KMS-11 (cell line): Measurements from ENCODE around the gene NAPB.

Experiments used
- H2AFZ ChIP-seq: fragments of 200-600 bp; sonication (generic); 2 replicates; pipeline ENCODE4 v1.6.1; 2016; ENCODE audit warnings: antibody characterized with exemption, mixed run types, low read depth
- H3K27ac ChIP-seq: fragments of 200-600 bp; sonication (generic); 2 replicates; pipeline ENCODE4 v1.6.1; 2016; ENCODE audit warnings: mild to moderate bottlenecking, mixed run types
- H3K27me3 ChIP-seq: fragments of 200-600 bp; sonication (generic); 2 replicates; pipeline ENCODE4 v1.6.1; 2017; ENCODE audit warnings: mild to moderate bottlenecking, low read depth, mixed run types, moderate library complexity; ENCODE audit not compliant: insufficient read depth
- H3K36me3 ChIP-seq: fragments of 200-600 bp; sonication (generic); 2 replicates; pipeline ENCODE4 v1.6.1; 2017; ENCODE audit warnings: mild to moderate bottlenecking, mixed run types; ENCODE audit not compliant: insufficient read depth
- H3K4me1 ChIP-seq: fragments of 200-600 bp; sonication (generic); 2 replicates; pipeline ENCODE4 v1.6.1; 2016; ENCODE audit warnings: mild to moderate bottlenecking, low read depth, mixed run types; ENCODE audit not compliant: poor library complexity, severe bottlenecking
- H3K4me2 ChIP-seq: fragments of 200-600 bp; sonication (generic); 2 replicates; pipeline ENCODE4 v1.7.0; 2016; ENCODE audit warnings: mild to moderate bottlenecking, mixed run types
- H3K4me3 ChIP-seq: fragments of 200-600 bp; sonication (generic); IDR thresholded peaks from 2 replicates; pipeline ENCODE4 v1.6.1; 2017; ENCODE audit warnings: low read depth, low read length, mixed read lengths; ENCODE audit not compliant: insufficient read depth
- H3K79me2 ChIP-seq: fragments of 200-600 bp; sonication (generic); 2 replicates; pipeline ENCODE4 v1.6.1; 2016; ENCODE audit warnings: low read depth, mixed run types; ENCODE audit not compliant: insufficient read depth
- H3K9ac ChIP-seq: fragments of 200-600 bp; sonication (generic); 2 replicates; pipeline ENCODE4 v1.6.1; 2016; ENCODE audit warnings: mild to moderate bottlenecking, mixed run types
- H4K20me1 ChIP-seq: fragments of 200-600 bp; sonication (generic); 2 replicates; pipeline ENCODE4 v1.6.1; 2016; ENCODE audit warnings: mild to moderate bottlenecking, mixed run types; ENCODE audit not compliant: insufficient read depth
- CTCF ChIP-seq: fragments of 200-600 bp; sonication (generic); conservative IDR thresholded peaks from 2 replicates; pipeline ENCODE4 v1.6.1; 2017; ENCODE audit warnings: low read depth, mild to moderate bottlenecking, antibody characterized with exemption, low read length, moderate library complexity, mixed read lengths

Gene NAPB

GRCh38 chr20:23444859-23445258 is 23.6 kb upstream of the NAPB start:
- Histone ChIP-seq H2AFZ (no peak overlapping the region), H3K27me3 (no peaks in the 10 kb centered on the region), H3K27ac (no peak overlapping the region), H4K20me1 (no peaks in the 10 kb centered on the region), H3K4me1 (no peaks in the 10 kb centered on the region), H3K4me3 (no peak overlapping the region), H3K4me2 (no peak overlapping the region), H3K36me3 (no peaks in the 10 kb centered on the region), H3K9ac (no peak overlapping the region), H3K79me2 (no peaks in the 10 kb centered on the region)
- TF ChIP-seq CTCF, result no peak

GRCh38 chr20:23442436-23442835 is 21.1 kb upstream of the NAPB start:
- Histone ChIP-seq H3K9ac (no peak overlapping the region), H4K20me1 (no peaks in the 10 kb centered on the region), H3K4me2 (no peak overlapping the region), H3K4me3 (no peak overlapping the region), H3K4me1 (no peaks in the 10 kb centered on the region), H3K36me3 (no peaks in the 10 kb centered on the region), H3K27ac (no peak overlapping the region), H2AFZ (no peak overlapping the region), H3K79me2 (no peaks in the 10 kb centered on the region), H3K27me3 (no peaks in the 10 kb centered on the region)
- TF ChIP-seq CTCF, result no peak

- H3K79me2 ChIP-seq, result no peaks in the 10 kb centered on the region
- H2AFZ ChIP-seq, result no peak overlapping the region
- peak; percentile 69 for TF ChIP-seq CTCF
- H3K4me3 ChIP-seq, result no peak overlapping the region
- no peaks in the 10 kb centered on the region for H3K36me3 ChIP-seq
- H3K4me2 ChIP-seq, result no peak overlapping the region
- H3K27ac ChIP-seq, result no peak overlapping the region
- no peaks in the 10 kb centered on the region for H4K20me1 ChIP-seq
- no peak overlapping the region for H3K9ac ChIP-seq
- no peaks in the 10 kb centered on the region for H3K27me3 ChIP-seq
- no peaks in the 10 kb centered on the region for H3K4me1 ChIP-seq
Measured at GRCh38 chr20:23441850-23442313, 20.6 kb upstream of the NAPB start.

- no peak overlapping the region for H3K27ac ChIP-seq
- no peaks in the 10 kb centered on the region for H3K4me1 ChIP-seq
- H2AFZ ChIP-seq, result no peak overlapping the region
- H3K36me3 ChIP-seq, result no peaks in the 10 kb centered on the region
- no peak overlapping the region for H3K4me3 ChIP-seq
- H4K20me1 ChIP-seq, result no peaks in the 10 kb centered on the region
- H3K79me2 ChIP-seq, result no peaks in the 10 kb centered on the region
- no peaks in the 10 kb centered on the region for H3K27me3 ChIP-seq
- no peak overlapping the region for H3K4me2 ChIP-seq
- no peak for TF ChIP-seq CTCF
- no peak overlapping the region for H3K9ac ChIP-seq
Measured at GRCh38 chr20:23440004-23440403, 18.7 kb upstream of the NAPB start.
